Transverse colon (tissue), 4 donors: ENCODE measurements around the gene CCM2L. TPM values are rescaled to one million over a fixed set of nuclear protein-coding genes. Genes with fewer than 3 reads are reported as not detected.

ENCODE experiments used
- DNase-seq: peaks from one replicate; pipeline ENCODE4 v3.0.0-alpha.2; 2019
- H3K27ac ChIP-seq, 4 donors: fragments of 200-600 bp; sonication (generic); 2 replicates each; pipeline ENCODE4 v1.5.1; 2016 to 2018; ENCODE audit warnings: inconsistent platforms in 4 of 4
- H3K27me3 ChIP-seq: fragments of 200-600 bp; sonication (generic); 2 replicates; pipeline ENCODE4 v1.5.1; 2017; ENCODE audit warnings: inconsistent platforms
- H3K36me3 ChIP-seq, 4 donors: fragments of 200-600 bp; sonication (generic); 2 replicates each; pipeline ENCODE4 v1.5.1; 2017 to 2019; ENCODE audit warnings: inconsistent platforms in 4 of 4
- H3K4me1 ChIP-seq, 4 donors: fragments of 200-600 bp; sonication (generic); 2 replicates each; pipeline ENCODE4 v1.5.1; 2017 to 2020; ENCODE audit warnings: inconsistent platforms in 4 of 4
- H3K4me3 ChIP-seq, 4 donors: fragments of 200-600 bp; sonication (generic); 1 replicate in 1 of 4; 2 replicates in 3 of 4; pipeline versions ENCODE4 v1.5.1 to v1.6.1; 2017 to 2019; ENCODE audit warnings: inconsistent platforms in 4 of 4
- H3K9me3 ChIP-seq, 2 donors: fragments of 200-600 bp; sonication (generic); 2 replicates each; pipeline ENCODE4 v1.5.1; 2017 to 2019; ENCODE audit warnings: inconsistent platforms in 2 of 2
- CTCF ChIP-seq, 5 experiments: fragments of 200-600 bp in 3 of 5; fragments of 450-650 bp in 2 of 5; sonication (generic) in 3 of 5; IDR thresholded peaks; 1 replicate in 2 of 5; 2 replicates in 3 of 5; pipeline ENCODE4 v1.5.1; 2016 to 2017; ENCODE audit warnings: antibody characterized with exemption in 5 of 5, inconsistent platforms in 3 of 5, mild to moderate bottlenecking in 2 of 5, moderate library complexity in 1 of 5
- EP300 ChIP-seq: sonication (generic); formaldehyde crosslinking; IDR thresholded peaks from one replicate; pipeline ENCODE4 v1.6.1; 2017; ENCODE audit warnings: antibody characterized with exemption, low read depth
- POLR2A ChIP-seq: fragments of 450-650 bp; IDR thresholded peaks from one replicate; pipeline ENCODE4 v1.6.1; 2016; ENCODE audit warnings: antibody characterized with exemption, mild to moderate bottlenecking, moderate library complexity
- POLR2AphosphoS5 ChIP-seq, 3 donors: sonication (generic); formaldehyde crosslinking; IDR thresholded peaks; one replicate each; pipeline ENCODE4 v1.6.1; 2016; ENCODE audit warnings: antibody characterized with exemption in 3 of 3
- WGBS, 2 donors: methylation state at CpG; one replicate each; pipeline ENCODE4 v1.1.5; 2018; ENCODE audit warnings: low coverage in 1 of 2; 5-methylcytosine and 5-hydroxymethylcytosine counted together
- in situ Hi-C, 4 donors: fragments of 200-750 bp; cut with MboI; loops; one replicate each; pipeline versions ENCODE4 v1.15.0 to v1.15.1; 2017; ENCODE audit warnings: low sequenced_read_pairs in 3 of 4, low pct_ligation_motif_present in 1 of 4, low pct_unique_long_range_greater_than_20kb in 1 of 4
- intact Hi-C: fragments of 100-400 bp; cut with DNase I; formaldehyde crosslinking; loops from one replicate; pipeline ENCODE4 v1.15.1; 2023; ENCODE audit warnings: low total_unique reads
- total RNA-seq, 4 donors: library from RNA; depleted of rRNA; stranded (reverse); fragments of >200 nt; gene quantifications; one replicate each; pipeline ENCODE4 v1.1.0, GENCODE V29; 2016

Gene CCM2L
- total RNA-seq, 4 donors from 2014 or later, result 1.7 to 4.9 (median 3.0) TPM

GRCh38 chr20:31974296-31974695 lies 35.9 kb upstream of the CCM2L start:
- TF ChIP-seq CTCF (IDR thresholded peaks at IDR 0.05) (no peak), POLR2AphosphoS5 (IDR thresholded peaks at IDR 0.05) (no peak), EP300 (no peak), POLR2A (no peak)
- H3K9me3 ChIP-seq, result no peaks in the 10 kb centered on the region
- in situ Hi-C loops (no loop called here), intact Hi-C loops (no loop called here)
- no peak for DNase-seq
- H3K4me1 ChIP-seq, result no peaks in the 10 kb centered on the region
- no peak overlapping the region for H3K4me3 ChIP-seq
- WGBS, 2 donors, result 83 to 86% methylated on average over 2 of the region's 2 CpGs
- peaks cover 33% of the 10 kb centered on the region for H3K27me3 ChIP-seq
- no peaks in the 10 kb centered on the region for H3K36me3 ChIP-seq
- no peak overlapping the region for H3K27ac ChIP-seq

- H3K9me3 ChIP-seq, result no peaks in the 10 kb centered on the region
- in situ Hi-C loops (no loop called here), intact Hi-C loops (no loop called here)
- H3K4me1 ChIP-seq, result no peaks in the 10 kb centered on the region
- WGBS, 2 donors, result 39% methylated on average over 10 of the region's 10 CpGs; no CpG with 5 or more reads in 1 of the 2 donors
- no peak for TF ChIP-seq CTCF (IDR thresholded peaks at IDR 0.05)
- TF ChIP-seq POLR2AphosphoS5 (IDR thresholded peaks at IDR 0.05), result no peak
- no peak for TF ChIP-seq EP300
- TF ChIP-seq POLR2A, result no peak
- no peaks in the 10 kb centered on the region for H3K36me3 ChIP-seq
- H3K27me3 ChIP-seq, result peaks cover 33% of the 10 kb centered on the region
- H3K4me3 ChIP-seq, result no peak overlapping the region
- H3K27ac ChIP-seq, result no peak overlapping the region
- no peak for DNase-seq
Measured at GRCh38 chr20:31974951-31975487, 35.2 kb upstream of the CCM2L start.

DNA sequence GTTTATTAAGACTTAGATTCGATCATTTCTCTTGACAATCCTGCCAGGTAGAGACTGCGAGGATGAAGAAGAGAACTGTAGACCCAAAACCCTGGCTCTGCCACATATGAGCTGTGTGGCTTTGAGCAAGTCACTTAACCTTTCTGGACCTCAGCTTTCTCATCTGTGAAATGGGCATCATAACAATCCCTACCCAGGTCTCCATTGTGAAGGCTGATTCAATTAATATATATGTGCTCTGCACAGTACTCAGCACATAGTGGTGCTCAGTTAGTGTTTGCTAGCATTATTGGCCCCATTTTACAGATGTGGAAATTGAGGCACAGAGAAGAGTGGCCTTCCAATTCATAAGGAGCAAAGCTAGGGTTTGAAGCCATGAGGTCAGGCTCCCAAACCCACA lies 34.4 kb upstream of the CCM2L start:
- Histone ChIP-seq H3K36me3 (no peaks in the 10 kb centered on the region), H3K27ac (no peak overlapping the region), H3K27me3 (peaks cover 40% of the 10 kb centered on the region), H3K4me1 (no peaks in the 10 kb centered on the region), H3K4me3 (no peak overlapping the region), H3K9me3 (no peaks in the 10 kb centered on the region)
- no peak for DNase-seq
- 67 to 80% methylated on average over 2 of the region's 2 CpGs for WGBS, 2 donors
- intact Hi-C loops, result no loop called here
- no peak for TF ChIP-seq CTCF (IDR thresholded peaks at IDR 0.05)
- TF ChIP-seq EP300, result no peak
- TF ChIP-seq POLR2A, result no peak
- TF ChIP-seq POLR2AphosphoS5 (IDR thresholded peaks at IDR 0.05), result no peak
- in situ Hi-C loops, result no loop called here

DNA sequence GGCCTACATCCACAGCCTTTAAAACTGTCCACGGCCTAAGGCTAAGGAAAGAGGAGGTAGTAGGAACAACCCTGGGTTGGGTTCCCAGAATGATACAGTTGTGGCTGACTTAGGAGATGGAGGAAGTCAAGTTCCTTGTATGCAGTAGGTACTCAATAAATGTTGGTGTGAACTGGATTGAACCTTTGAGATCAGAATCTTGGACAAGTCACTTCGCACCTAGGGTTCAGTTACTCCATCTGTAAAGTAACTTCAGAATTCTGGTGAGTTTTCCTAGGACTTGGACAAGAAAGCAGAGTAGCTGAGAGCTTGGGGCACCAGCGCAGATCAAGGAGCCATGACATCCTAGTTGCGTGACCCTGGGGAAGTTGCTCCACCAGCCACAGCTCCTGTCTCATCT lies 33.2 kb upstream of the CCM2L start:
- TF ChIP-seq POLR2A (no peak), POLR2AphosphoS5 (IDR thresholded peaks at IDR 0.05) (no peak)
- Histone ChIP-seq H3K4me1 (no peaks in the 10 kb centered on the region), H3K36me3 (no peaks in the 10 kb centered on the region), H3K27me3 (peaks cover 33% of the 10 kb centered on the region), H3K27ac (no peak overlapping the region), H3K9me3 (no peaks in the 10 kb centered on the region), H3K4me3 (no peak overlapping the region)
- in situ Hi-C loops, result no loop called here
- intact Hi-C loops, result no loop called here
- no peak for DNase-seq
- WGBS, 2 donors, result 85% methylated on average over 4 of the region's 4 CpGs; no CpG with 5 or more reads in 1 of the 2 donors
